Endometrial microvascular endothelial cells (primary cell): ENCODE data around the gene SMYD5. TPM values are rescaled to one million over a fixed set of nuclear protein-coding genes. Genes with fewer than 3 reads are reported as not detected.

Source experiments
- in situ Hi-C: cut with HindIII; loops from 2 replicates; pipeline ENCODE4 v1.10.0; 2017; ENCODE audit warnings: low sequenced_read_pairs, low pct_unique_long_range_greater_than_20kb; ENCODE audit errors: inconsistent ontology term
- total RNA-seq: library from RNA; depleted of rRNA; stranded (reverse); fragments of >200 nt; gene quantifications from one replicate; pipeline ENCODE4 v1.2.3, GENCODE V29; 2015; ENCODE audit errors: inconsistent ontology term

SMYD5 gene
- total RNA-seq, 1 donor from 2014 or later, result 39.1 TPM

DNA sequence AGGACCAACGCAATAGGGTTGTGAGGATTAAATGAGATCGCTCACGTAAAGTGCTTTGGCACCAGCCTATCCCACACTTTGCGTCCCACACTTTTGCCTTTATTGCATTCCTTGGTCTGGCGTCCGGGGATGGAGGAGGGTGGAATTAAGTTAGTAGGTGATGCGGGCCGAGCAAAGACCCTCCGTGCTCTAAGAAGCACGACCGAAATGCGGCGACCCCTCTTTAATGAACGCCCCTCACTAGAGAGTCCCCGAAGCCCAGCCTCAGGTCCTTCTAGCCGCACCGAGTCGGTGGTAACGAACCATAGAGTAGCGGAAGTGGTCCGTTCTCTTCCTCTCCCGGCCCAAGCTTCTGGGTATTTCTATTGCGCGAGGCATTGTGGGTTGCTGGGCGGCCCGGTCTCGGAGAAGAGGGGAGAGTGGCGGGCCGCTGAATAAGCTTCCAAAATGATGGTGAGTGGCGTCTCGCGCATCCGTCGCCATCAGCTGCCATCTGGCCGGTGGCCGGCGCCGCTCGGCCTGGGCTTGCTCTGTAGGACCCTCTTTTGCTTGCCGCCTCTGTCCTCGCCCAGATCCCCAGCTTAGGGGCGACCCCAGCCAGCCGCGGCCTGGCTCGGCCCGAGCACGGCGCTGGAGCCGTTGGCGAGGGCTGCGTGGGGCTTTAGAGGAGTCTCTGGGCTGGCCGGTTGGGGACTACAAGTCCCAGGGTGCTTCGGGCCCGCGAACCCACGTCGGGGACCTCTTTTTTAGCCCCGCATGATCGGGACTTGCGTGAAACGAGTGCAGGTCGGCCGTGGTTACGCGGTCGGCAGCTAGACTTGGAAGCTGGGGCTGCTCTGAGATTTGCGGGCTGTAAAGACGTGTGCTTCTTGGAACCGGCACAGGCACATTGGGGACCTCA, 20.1 kb downstream of the SMYD5 start, which contains the start of gene CCT7:
Gene CCT7 (plus strand): TSS at position 377 of the 901 bp plus-strand sequence. CDS start 71 bp downstream, at position 448.
- in situ Hi-C loops, result no loop called here

GRCh38 chr2:73235315-73236028, 21.4 kb downstream of the SMYD5 start:
- in situ Hi-C loops, result no loop called here

GRCh38 chr2:73237168-73237567, 23.1 kb downstream of the SMYD5 start:
- in situ Hi-C loops, result no loop called here

DNA sequence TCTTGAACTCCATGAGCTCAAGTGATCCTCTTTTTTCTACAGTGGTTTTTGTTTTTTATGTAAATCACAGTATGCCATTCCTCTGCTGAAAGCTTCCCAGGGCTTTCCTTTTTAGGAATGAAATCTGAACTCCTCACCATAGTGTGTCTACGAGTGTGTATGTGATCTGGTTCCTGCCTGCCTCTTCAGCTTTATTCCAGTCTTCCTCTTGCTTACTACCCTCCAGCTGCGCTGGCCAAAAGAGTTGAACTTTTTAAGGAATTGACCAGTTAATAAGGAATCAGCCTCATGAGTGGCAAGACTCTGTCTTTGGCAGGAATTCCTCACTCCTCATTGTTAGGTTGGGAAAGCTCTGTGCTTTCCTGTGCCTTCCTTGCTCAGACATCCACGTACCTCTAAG, 24.1 kb downstream of the SMYD5 start:
- in situ Hi-C loops, result no loop called here

- in situ Hi-C loops, result no loop called here
These were observed 24.9 kb downstream of the SMYD5 start for GRCh38 chr2:73238976-73239375.

DNA sequence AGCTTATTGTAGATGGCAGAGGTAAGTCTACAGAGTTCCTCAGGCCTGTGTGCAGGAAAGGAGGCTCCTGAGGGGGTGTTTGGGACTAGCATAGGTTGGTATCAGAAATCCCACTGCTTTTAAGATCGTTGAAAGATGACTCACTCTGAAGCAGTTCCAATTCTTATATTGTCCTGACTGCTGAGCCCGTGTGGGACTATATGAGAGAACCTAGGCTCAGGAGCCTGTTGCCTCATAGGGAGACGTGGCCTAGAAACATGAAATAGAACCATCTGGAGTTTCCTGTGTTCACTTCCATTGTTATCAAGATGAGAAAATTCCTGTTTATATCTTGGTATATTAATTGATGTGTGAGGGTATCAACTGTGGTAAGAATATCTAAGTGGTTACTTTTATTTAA, 25.7 kb downstream of the SMYD5 start:
- in situ Hi-C loops, result no loop called here

- in situ Hi-C loops, result no loop called here
These were observed 30.0 kb downstream of the SMYD5 start for GRCh38 chr2:73243884-73244570.

- in situ Hi-C loops, result no loop called here
These were observed 30.5 kb downstream of the SMYD5 start for GRCh38 chr2:73244580-73244979.

DNA sequence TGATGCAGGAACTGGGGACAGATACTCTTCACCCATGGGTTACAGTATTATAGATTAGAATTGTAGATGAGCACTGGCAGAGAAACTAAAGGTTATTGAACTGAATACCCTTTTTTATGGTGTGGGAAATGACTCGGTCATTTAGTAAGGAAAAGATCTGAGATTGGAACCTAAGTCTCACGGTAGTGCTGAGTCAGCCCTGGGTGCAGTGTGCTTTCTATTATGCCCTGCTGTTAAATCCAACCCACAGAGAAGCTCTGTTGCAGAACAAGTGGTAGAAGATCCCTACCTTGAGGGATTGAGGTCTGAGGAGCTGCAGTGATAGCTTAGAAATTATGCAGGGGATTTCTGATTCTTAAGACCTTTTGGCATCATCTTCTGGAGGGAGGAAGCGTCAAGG, 32.8 kb downstream of the SMYD5 start:
- in situ Hi-C loops, result no loop called here

GRCh38 chr2:73249636-73250035, 35.6 kb downstream of the SMYD5 start:
- in situ Hi-C loops, result no loop called here

DNA sequence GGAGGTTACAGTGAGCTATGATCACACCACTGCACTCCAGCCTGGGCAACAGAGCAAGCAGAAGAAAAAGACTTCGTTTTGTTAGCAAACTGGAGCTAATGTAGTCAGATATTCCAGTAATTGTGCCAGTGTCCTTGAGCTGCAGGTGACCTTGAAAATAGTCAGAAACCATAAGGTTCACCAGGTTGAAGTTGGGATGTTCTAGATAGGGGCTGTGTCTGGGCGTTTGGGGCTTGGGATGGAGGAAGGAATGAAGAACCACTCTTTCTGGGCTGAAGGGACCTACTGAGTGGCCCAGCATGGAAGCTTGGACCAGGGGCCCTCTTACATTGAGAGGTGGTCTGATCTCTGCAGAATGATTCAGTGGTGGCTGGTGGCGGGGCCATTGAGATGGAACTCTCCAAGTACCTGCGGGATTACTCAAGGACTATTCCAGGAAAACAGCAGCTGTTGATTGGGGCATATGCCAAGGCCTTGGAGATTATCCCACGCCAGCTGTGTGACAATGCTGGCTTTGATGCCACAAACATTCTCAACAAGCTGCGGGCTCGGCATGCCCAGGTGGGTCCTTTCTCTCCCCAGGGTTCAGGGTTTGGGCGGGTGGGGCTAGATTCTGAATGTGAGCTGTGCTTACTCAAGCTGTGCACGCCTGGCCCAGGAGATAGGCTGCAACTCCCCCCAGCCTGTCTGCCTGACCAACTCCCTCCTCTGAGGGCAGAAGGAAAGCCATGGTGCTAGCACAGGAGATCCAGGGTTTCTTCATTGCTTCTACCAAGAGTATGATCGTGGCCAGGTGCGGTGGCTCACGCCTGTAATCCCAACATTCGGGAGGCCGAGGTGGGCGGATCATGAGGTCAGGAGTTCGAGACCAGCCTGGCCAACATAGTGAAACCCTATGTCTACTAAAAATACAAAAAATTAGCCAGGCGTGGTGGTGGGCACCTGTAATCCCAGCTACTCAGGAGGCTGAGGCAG, 37.1 kb downstream of the SMYD5 start:
- in situ Hi-C loops, result no loop called here

DNA sequence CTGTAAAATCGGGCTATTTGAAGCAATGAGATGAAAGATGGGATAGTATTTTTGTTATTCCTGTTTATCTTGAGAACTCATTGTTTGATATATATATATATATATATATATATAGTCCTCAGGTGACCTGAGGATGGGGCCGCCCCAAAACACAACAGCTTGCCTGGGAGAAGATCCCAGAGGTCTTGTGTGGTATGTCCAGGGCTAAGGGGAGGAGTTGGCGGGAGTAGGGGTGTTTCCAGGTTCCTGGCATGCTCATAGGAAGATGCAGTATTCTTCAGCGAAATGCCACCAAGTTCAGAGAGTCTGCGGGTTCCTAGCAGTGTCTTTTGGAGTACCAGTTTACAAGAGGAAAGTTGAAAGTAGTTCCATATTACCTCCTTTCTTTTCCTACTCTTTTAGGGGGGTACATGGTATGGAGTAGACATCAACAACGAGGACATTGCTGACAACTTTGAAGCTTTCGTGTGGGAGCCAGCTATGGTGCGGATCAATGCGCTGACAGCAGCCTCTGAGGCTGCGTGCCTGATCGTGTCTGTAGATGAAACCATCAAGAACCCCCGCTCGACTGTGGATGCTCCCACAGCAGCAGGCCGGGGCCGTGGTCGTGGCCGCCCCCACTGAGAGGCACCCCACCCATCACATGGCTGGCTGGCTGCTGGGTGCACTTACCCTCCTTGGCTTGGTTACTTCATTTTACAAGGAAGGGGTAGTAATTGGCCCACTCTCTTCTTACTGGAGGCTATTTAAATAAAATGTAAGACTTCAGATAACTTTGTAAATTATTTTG, 38.4 kb downstream of the SMYD5 start:
- in situ Hi-C loops, result no loop called here

GRCh38 chr2:73253400-73253799, 39.4 kb downstream of the SMYD5 start:
- in situ Hi-C loops, result no loop called here

- in situ Hi-C loops, result no loop called here
These were observed 39.9 kb downstream of the SMYD5 start for GRCh38 chr2:73253901-73254300.

- in situ Hi-C loops, result no loop called here
These were observed 40.4 kb downstream of the SMYD5 start for GRCh38 chr2:73254343-73255006.

- in situ Hi-C loops, result no loop called here
These were observed 41.1 kb downstream of the SMYD5 start for GRCh38 chr2:73255007-73255644.
